HG02981 (cell line): ENCODE results near the gene NELL2.
"Not testable (repeated sequence)": the region's sequence is repeated elsewhere in the genome, so short reads cannot be mapped to it uniquely, and the experiment has no call there.

Source experiments
- ATAC-seq: cut with Tn5 transposase; IDR thresholded peaks from one replicate; pipeline ENCODE4 v1.9.1; 2021; ENCODE audit warnings: mild to moderate bottlenecking, moderate library complexity; ENCODE audit not compliant: unreplicated experiment

NELL2 gene

GRCh38 chr12:44779766-44780165 is 96.3 kb downstream of the NELL2 start:
- no peak for ATAC-seq

- no peak for ATAC-seq
These were observed 97.3 kb downstream of the NELL2 start for GRCh38 chr12:44778863-44779262.

GRCh38 chr12:44777044-44777443 is 99.1 kb downstream of the NELL2 start:
- ATAC-seq, result no peak

- ATAC-seq, result no peak
These were observed 100.2 kb downstream of the NELL2 start for GRCh38 chr12:44775901-44776300.

- no peak for ATAC-seq
These were observed 101.2 kb downstream of the NELL2 start for GRCh38 chr12:44774815-44775411.

- no peak for ATAC-seq
These were observed 104.6 kb downstream of the NELL2 start for GRCh38 chr12:44771485-44772021.

GRCh38 chr12:44765796-44766195 is 110.3 kb downstream of the NELL2 start:
- no peak for ATAC-seq

GRCh38 chr12:44763021-44763420 is 113.1 kb downstream of the NELL2 start:
- no peak for ATAC-seq

GRCh38 chr12:44759289-44759688 is 116.8 kb downstream of the NELL2 start:
- no peak for ATAC-seq

GRCh38 chr12:44750468-44750867 is 125.6 kb downstream of the NELL2 start:
- no peak for ATAC-seq

GRCh38 chr12:44749566-44749965 is 126.5 kb downstream of the NELL2 start:
- ATAC-seq, result no peak

GRCh38 chr12:44748950-44749468 is 127.1 kb downstream of the NELL2 start:
- no peak for ATAC-seq

GRCh38 chr12:44741292-44741980 is 134.7 kb downstream of the NELL2 start:
- ATAC-seq, result not testable (repeated sequence)

- ATAC-seq, result no peak
These were observed 138.1 kb downstream of the NELL2 start for GRCh38 chr12:44738051-44738450.

GRCh38 chr12:44728566-44728965 is 147.5 kb downstream of the NELL2 start:
- no peak for ATAC-seq

GRCh38 chr12:44720265-44720664 is 155.8 kb downstream of the NELL2 start:
- ATAC-seq, result no peak

GRCh38 chr12:44717612-44718011 is 158.5 kb downstream of the NELL2 start:
- no peak for ATAC-seq

GRCh38 chr12:44716711-44717110 is 159.4 kb downstream of the NELL2 start:
- no peak for ATAC-seq

- ATAC-seq, result no peak
These were observed 164.4 kb downstream of the NELL2 start for GRCh38 chr12:44711736-44712135.

- ATAC-seq, result no peak
These were observed 166.9 kb downstream of the NELL2 start for GRCh38 chr12:44709166-44709565.

GRCh38 chr12:44708218-44708617 is 167.9 kb downstream of the NELL2 start:
- ATAC-seq, result no peak

- ATAC-seq, result no peak
These were observed 172.8 kb downstream of the NELL2 start for GRCh38 chr12:44703182-44703910.
